Activated naive CD4-positive, alpha-beta T cell treated with anti-CD3 and anti-CD28 coated beads, Interleukin-2, amount 50 U/mL, for 16 hours (primary cell): Measurements from ENCODE around the gene LTA4H.

ENCODE experiments used
- DNase-seq: peaks from one replicate; pipeline ENCODE4 v3.0.0-alpha.2; 2020

Gene LTA4H

GRCh38 chr12:95953000-95953399, 82.4 kb downstream of the LTA4H start:
- no peak for DNase-seq

- DNase-seq = no peak
These were observed 83.9 kb downstream of the LTA4H start for GRCh38 chr12:95951515-95951914.
